ENCODE results near the gene INTS4. TPM values are rescaled to one million over a fixed set of nuclear protein-coding genes. Genes with fewer than 3 reads are reported as not detected.
"Not testable (repeated sequence)": the region's sequence is repeated elsewhere in the genome, so short reads cannot be mapped to it uniquely, and the experiment has no call there.

Gene INTS4
- total RNA-seq, 1 experiment from 2014 or later: 25.2 TPM

GRCh38 chr11:78033040-78033439, 38.6 kb upstream of the INTS4 start:
- CTCF ChIA-PET: interaction anchor here (4.7 kb wide), 1 partner anchor 13 kb away, joined by 23 read pairs; no protein-coding TSS in a partner anchor
- Mint-ChIP-seq H3K4me3 (ENCODE audit: unreplicated experiment) (no peak overlapping the region), H3K27me3 (ENCODE audit: insufficient read depth, unreplicated experiment) (no peaks in the 10 kb centered on the region), H3K9me3 (ENCODE audit: unreplicated experiment) (no peaks in the 10 kb centered on the region), H3K4me1 (ENCODE audit: insufficient read depth, unreplicated experiment) (peaks cover 28% of the 10 kb centered on the region), H3K27ac (ENCODE audit: low read depth, unreplicated experiment) (no peak overlapping the region), H3K36me3 (ENCODE audit: insufficient read depth, unreplicated experiment) (peaks cover 5% of the 10 kb centered on the region)
- no TSS peak for BruUV-seq (replicated peaks)
- no peak for TF ChIP-seq CTCF (IDR thresholded peaks at IDR 0.05; ENCODE audit: unreplicated experiment)
- intact Hi-C loops (cut with micrococcal nuclease): no loop called here
- POLR2A ChIA-PET: interaction anchor here (3.3 kb wide), 1 partner anchor 38 kb away, joined by 9 read pairs; the partner anchor contains the start of gene INTS4
- DNase-seq (ENCODE audit: unreplicated experiment): no peak

DNA sequence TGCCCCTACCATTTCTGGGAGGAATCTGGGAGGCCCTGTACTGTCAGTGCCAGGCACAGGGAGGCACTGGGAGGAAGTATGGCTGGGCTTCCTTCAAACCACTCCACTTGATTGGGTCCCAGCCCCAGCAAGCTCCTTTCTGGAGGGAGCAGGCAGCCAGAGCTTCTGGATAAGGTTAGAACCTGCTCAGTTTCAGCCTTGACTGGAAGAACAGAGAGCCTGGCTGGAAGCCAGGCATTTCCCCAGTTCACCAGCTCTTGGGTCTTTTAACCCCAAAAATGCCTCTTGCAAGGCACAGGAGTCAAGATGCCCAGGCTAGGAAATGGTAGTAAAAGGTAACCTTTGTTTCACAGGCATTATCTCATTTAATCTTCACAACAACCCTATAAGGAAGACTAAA, 37.6 kb upstream of the INTS4 start:
- ChIA-PET CTCF (interaction anchor here (0.6 to 4.7 kb wide), 4 partner anchors 8 to 209 kb away, joined by 3 to 23 read pairs (median 4); no protein-coding TSS in a partner anchor), POLR2A (interaction anchor here (0.6 to 3.3 kb wide), 3 partner anchors 9 to 652 kb away, joined by 3 to 9 read pairs (median 6); partner anchors contain the start of gene INTS4)
- intact Hi-C loops (cut with micrococcal nuclease): no loop called here
- Mint-ChIP-seq H3K9me3 (ENCODE audit: unreplicated experiment) (no peaks in the 10 kb centered on the region), H3K27ac (ENCODE audit: low read depth, unreplicated experiment) (no peak overlapping the region), H3K36me3 (ENCODE audit: insufficient read depth, unreplicated experiment) (peaks cover 5% of the 10 kb centered on the region), H3K4me1 (ENCODE audit: insufficient read depth, unreplicated experiment) (peaks cover 24% of the 10 kb centered on the region), H3K27me3 (ENCODE audit: insufficient read depth, unreplicated experiment) (no peaks in the 10 kb centered on the region), H3K4me3 (ENCODE audit: unreplicated experiment) (no peak overlapping the region)
- TF ChIP-seq CTCF (IDR thresholded peaks at IDR 0.05; ENCODE audit: unreplicated experiment): no peak
- BruUV-seq (replicated peaks): no TSS peak
- DNase-seq (ENCODE audit: unreplicated experiment): peak; percentile 38

GRCh38 chr11:78031629-78032028, 37.2 kb upstream of the INTS4 start:
- ChIA-PET CTCF (interaction anchor here (0.6 to 4.7 kb wide), 3 partner anchors 8 to 14 kb away, joined by 3 to 23 read pairs (median 4); no protein-coding TSS in a partner anchor), POLR2A (interaction anchor here (0.6 to 3.3 kb wide), 4 partner anchors 9 to 652 kb away, joined by 3 to 9 read pairs (median 5); partner anchors contain the start of gene INTS4)
- TF ChIP-seq CTCF (IDR thresholded peaks at IDR 0.05; ENCODE audit: unreplicated experiment): no peak
- H3K27me3 Mint-ChIP-seq (ENCODE audit: insufficient read depth, unreplicated experiment): no peaks in the 10 kb centered on the region
- no peaks in the 10 kb centered on the region for H3K9me3 Mint-ChIP-seq (ENCODE audit: unreplicated experiment)
- H3K36me3 Mint-ChIP-seq (ENCODE audit: insufficient read depth, unreplicated experiment): peaks cover 5% of the 10 kb centered on the region
- H3K4me3 Mint-ChIP-seq (ENCODE audit: unreplicated experiment): no peak overlapping the region
- no peak for DNase-seq (ENCODE audit: unreplicated experiment)
- BruUV-seq (replicated peaks): no TSS peak
- intact Hi-C loops (cut with micrococcal nuclease): no loop called here
- peaks cover 22% of the 10 kb centered on the region for H3K4me1 Mint-ChIP-seq (ENCODE audit: insufficient read depth, unreplicated experiment)
- H3K27ac Mint-ChIP-seq (ENCODE audit: low read depth, unreplicated experiment): no peak overlapping the region

DNA sequence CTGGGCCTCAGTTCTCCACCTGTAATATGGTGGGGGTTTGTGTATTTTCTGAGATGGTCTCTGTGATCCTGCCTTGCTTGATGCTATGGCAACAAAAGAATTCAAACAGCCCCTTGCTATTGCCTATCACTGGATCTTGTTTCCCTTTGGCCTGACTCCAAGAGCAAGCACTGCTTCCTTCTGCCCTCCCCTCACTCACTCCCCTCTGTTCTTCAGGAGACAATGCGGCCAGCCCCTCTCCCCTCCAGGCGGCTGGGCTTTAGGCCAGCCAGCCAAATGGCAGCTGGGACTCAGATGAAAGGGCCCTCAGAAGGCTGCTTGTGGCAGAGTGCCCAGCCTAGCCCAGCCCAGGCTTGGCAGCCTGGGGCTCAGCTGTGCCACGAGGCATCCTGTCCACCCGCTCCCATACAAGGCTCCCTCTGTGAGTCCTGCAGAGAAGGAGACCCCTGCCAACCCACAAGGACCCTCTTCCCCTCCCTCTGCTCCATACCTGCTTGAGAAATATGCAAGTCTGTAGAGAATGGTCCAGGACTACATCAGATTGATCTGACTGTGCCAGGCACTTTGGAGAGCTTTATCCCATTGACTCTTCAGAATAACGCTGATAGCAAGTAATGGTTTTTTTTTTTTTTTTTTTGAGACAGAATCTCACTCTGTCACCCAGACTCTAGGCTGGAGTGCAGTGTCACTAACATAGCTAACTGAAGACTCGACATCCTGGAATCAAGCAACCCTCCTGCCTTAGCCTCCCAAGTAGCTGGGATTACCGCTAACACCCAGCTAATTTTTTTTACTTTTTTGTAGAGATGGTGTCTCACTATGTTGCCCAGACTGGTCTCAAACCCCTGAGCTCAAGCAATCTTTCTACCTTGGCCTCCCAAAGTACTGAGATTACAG, 36.2 kb upstream of the INTS4 start:
- no peaks in the 10 kb centered on the region for H3K9me3 Mint-ChIP-seq (ENCODE audit: unreplicated experiment)
- POLR2A ChIA-PET: interaction anchor here (0.6 to 3.3 kb wide), 5 partner anchors 10 to 207 kb away, joined by 3 to 9 read pairs (median 3); partner anchors contain the start of gene INTS4
- CTCF ChIA-PET: interaction anchor here (0.6 to 4.7 kb wide), 3 partner anchors 15 to 29 kb away, joined by 3 to 23 read pairs (median 4); no protein-coding TSS in a partner anchor
- H3K4me1 Mint-ChIP-seq (ENCODE audit: insufficient read depth, unreplicated experiment): peaks cover 22% of the 10 kb centered on the region
- intact Hi-C loops (cut with micrococcal nuclease): no loop called here
- no peaks in the 10 kb centered on the region for H3K27me3 Mint-ChIP-seq (ENCODE audit: insufficient read depth, unreplicated experiment)
- H3K36me3 Mint-ChIP-seq (ENCODE audit: insufficient read depth, unreplicated experiment): peaks cover 5% of the 10 kb centered on the region
- no TSS peak for BruUV-seq (replicated peaks)
- DNase-seq (ENCODE audit: unreplicated experiment): peak; percentile 84
- peak overlapping the region; percentile 14 for H3K27ac Mint-ChIP-seq (ENCODE audit: low read depth, unreplicated experiment)
- no peak overlapping the region for H3K4me3 Mint-ChIP-seq (ENCODE audit: unreplicated experiment)
- TF ChIP-seq CTCF (IDR thresholded peaks at IDR 0.05; ENCODE audit: unreplicated experiment): no peak

DNA sequence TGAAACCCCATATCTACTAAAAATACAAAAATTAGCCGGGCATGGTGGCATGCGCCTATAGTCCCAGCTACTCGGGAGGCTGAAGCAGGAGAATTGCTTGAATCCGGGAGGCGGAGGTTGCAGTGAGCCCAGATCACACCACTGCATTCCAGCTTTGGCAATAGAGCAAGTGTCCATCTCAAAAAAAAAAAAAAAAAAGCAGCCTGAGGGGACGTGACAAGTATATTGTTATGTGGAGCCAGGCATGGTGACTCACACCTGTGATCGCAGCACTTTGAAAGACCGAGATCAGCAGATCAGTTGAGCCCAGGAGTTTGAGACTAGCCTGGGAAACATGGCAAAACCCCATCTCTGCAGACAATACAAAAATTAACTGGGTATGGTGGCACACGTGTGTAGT, 34.0 kb upstream of the INTS4 start:
- intact Hi-C loops (cut with micrococcal nuclease); H3K4me3 Mint-ChIP-seq (ENCODE audit: unreplicated experiment); BruUV-seq (replicated peaks); H3K27me3 Mint-ChIP-seq (ENCODE audit: insufficient read depth, unreplicated experiment); H3K27ac Mint-ChIP-seq (ENCODE audit: low read depth, unreplicated experiment); H3K36me3 Mint-ChIP-seq (ENCODE audit: insufficient read depth, unreplicated experiment); H3K9me3 Mint-ChIP-seq (ENCODE audit: unreplicated experiment): not testable (repeated sequence)
- peaks cover 15% of the 10 kb centered on the region for H3K4me1 Mint-ChIP-seq (ENCODE audit: insufficient read depth, unreplicated experiment)
- CTCF ChIA-PET: interaction anchor here (1.0 to 1.2 kb wide), 2 partner anchors 8 to 18 kb away, joined by 3 read pairs; no protein-coding TSS in a partner anchor
- DNase-seq (ENCODE audit: unreplicated experiment): peak; percentile 84
- POLR2A ChIA-PET: interaction anchor here (0.8 to 1.2 kb wide), 2 partner anchors 12 to 34 kb away, joined by 4 to 6 read pairs; partner anchors contain the start of gene INTS4

All from MCF 10A (cell line).